Liver (tissue), 9 donors: ENCODE results near the gene GATA3. TPM values are rescaled to one million over a fixed set of nuclear protein-coding genes. Genes with fewer than 3 reads are reported as not detected.

Source experiments
- DNase-seq: peaks from one replicate; pipeline ENCODE4 v3.0.0-alpha.2; 2017; ENCODE audit warnings: low spot score
- H3K27ac ChIP-seq, 2 donors: one replicate each; pipeline ENCODE4 v1.7.0; 2013; ENCODE audit warnings: inconsistent platforms in 2 of 2, low read length in 2 of 2, control low read depth in 1 of 2, low read depth in 1 of 2, mild to moderate bottlenecking in 1 of 2
- H3K27me3 ChIP-seq, 4 donors: one replicate each; pipeline versions ENCODE4 v1.6.1 to v1.7.0; 2013; ENCODE audit warnings: low read length in 3 of 4, inconsistent platforms in 1 of 4, mild to moderate bottlenecking in 1 of 4, moderate library complexity in 1 of 4; ENCODE audit not compliant: control insufficient read depth in 4 of 4, insufficient read depth in 4 of 4
- H3K36me3 ChIP-seq, 4 donors: one replicate each; pipeline versions ENCODE4 v1.6.1 to v1.7.0; 2013; ENCODE audit warnings: low read length in 3 of 4, mild to moderate bottlenecking in 3 of 4, low read depth in 1 of 4, moderate library complexity in 1 of 4; ENCODE audit not compliant: control insufficient read depth in 4 of 4, insufficient read depth in 3 of 4
- H3K4me1 ChIP-seq, 4 donors: one replicate each; pipeline versions ENCODE4 v1.6.1 to v1.7.0; 2013; ENCODE audit warnings: low read length in 3 of 4, mild to moderate bottlenecking in 3 of 4, moderate library complexity in 1 of 4; ENCODE audit not compliant: control insufficient read depth in 4 of 4, insufficient read depth in 4 of 4
- H3K4me3 ChIP-seq, 3 donors: one replicate each; pipeline versions ENCODE4 v1.6.1 to v1.7.0; 2013; ENCODE audit warnings: low read length in 3 of 3, control low read depth in 1 of 3, low read depth in 1 of 3, mild to moderate bottlenecking in 1 of 3
- H3K9ac ChIP-seq, 2 donors: one replicate each; pipeline ENCODE4 v1.7.0; 2013; ENCODE audit warnings: low read length in 2 of 2, mild to moderate bottlenecking in 2 of 2, moderate library complexity in 2 of 2, control low read depth in 1 of 2, low read depth in 1 of 2
- H3K9me3 ChIP-seq, 4 donors: one replicate each; pipeline versions ENCODE4 v1.6.1 to v1.7.0; 2013; ENCODE audit warnings: low read length in 3 of 4; ENCODE audit not compliant: control insufficient read depth in 4 of 4
- ATF3 ChIP-seq: IDR thresholded peaks from 2 replicates; pipeline ENCODE4 v1.6.1; 2016; ENCODE audit warnings: antibody characterized with exemption
- CTCF ChIP-seq: fragments of 150-350 bp; IDR thresholded peaks from 2 replicates; pipeline ENCODE4 v1.5.1; 2017; ENCODE audit warnings: improper control_type of control experiment, low read depth, low read length; ENCODE audit not compliant: missing input control
- EGR1 ChIP-seq, 2 donors: IDR thresholded peaks; 2 replicates each; pipeline ENCODE4 v1.6.1; 2016 to 2018; ENCODE audit warnings: antibody characterized with exemption in 2 of 2, low read depth in 2 of 2
- FOXA1 ChIP-seq: IDR thresholded peaks from 2 replicates; pipeline ENCODE4 v1.6.1; 2016; ENCODE audit warnings: antibody characterized with exemption
- GABPA ChIP-seq, 2 donors: IDR thresholded peaks in 1 of 2; conservative IDR thresholded peaks in 1 of 2; 2 replicates each; pipeline ENCODE4 v1.6.1; 2016; ENCODE audit warnings: antibody characterized with exemption in 2 of 2, mild to moderate bottlenecking in 1 of 2, moderate library complexity in 1 of 2
- HNF4G ChIP-seq: IDR thresholded peaks from 2 replicates; pipeline ENCODE4 v1.6.1; 2016; ENCODE audit warnings: antibody characterized with exemption
- JUND ChIP-seq, 2 donors: IDR thresholded peaks; 2 replicates each; pipeline ENCODE4 v1.6.1; 2016; ENCODE audit warnings: antibody characterized with exemption in 2 of 2
- NR2F2 ChIP-seq: IDR thresholded peaks from 2 replicates; pipeline ENCODE4 v1.6.1; 2016; ENCODE audit warnings: antibody characterized with exemption
- REST ChIP-seq: IDR thresholded peaks from 2 replicates; pipeline ENCODE4 v1.6.1; 2016; ENCODE audit warnings: antibody characterized with exemption, mild to moderate bottlenecking
- RXRA ChIP-seq, 2 donors: IDR thresholded peaks; 2 replicates each; pipeline ENCODE4 v1.6.1; 2017 to 2018; ENCODE audit warnings: antibody characterized with exemption in 2 of 2, mild to moderate bottlenecking in 1 of 2
- TAF1 ChIP-seq: conservative IDR thresholded peaks from 2 replicates; pipeline ENCODE4 v1.6.1; 2016; ENCODE audit warnings: antibody characterized with exemption, mild to moderate bottlenecking
- YY1 ChIP-seq: IDR thresholded peaks from 2 replicates; pipeline ENCODE4 v1.6.1; 2016; ENCODE audit warnings: antibody characterized with exemption, mild to moderate bottlenecking
- ZBTB33 ChIP-seq: IDR thresholded peaks from 2 replicates; pipeline ENCODE4 v1.6.1; 2016; ENCODE audit warnings: antibody characterized with exemption
- WGBS: extraction: QIAGEN DNeasy Blood & Tissue Kit; methylation state at CpG from one replicate; pipeline ENCODE4 v1.1.7; 2013; 5-methylcytosine and 5-hydroxymethylcytosine counted together
- polyA plus RNA-seq, 2 donors: library from polyadenylated mRNA; stranded (reverse) in 1 of 2; unstranded in 1 of 2; fragments of 200-250 nt in 1 of 2; fragments of >200 nt in 1 of 2; fragmentation: Nextera tagmentation in 1 of 2; extraction: Ambion mirVana in 1 of 2; gene quantifications; one replicate each; pipeline versions ENCODE4 v1.2.1 to v1.2.3, GENCODE V29; 2013 to 2015
- total RNA-seq, 2 donors: library from RNA; depleted of rRNA; stranded (reverse); fragments of >200 nt; gene quantifications; one replicate each; pipeline ENCODE4 v1.2.3, GENCODE V29; 2014
- TF ChIP-seq, protein P1 (sequence below): IDR thresholded peaks from 2 replicates; pipeline ENCODE4 v1.6.1; 2016; ENCODE audit warnings: antibody characterized with exemption
- donor health status: healthy.
- donor health status: healthy.
- donor health status: healthy.
- donor health status: healthy.
- donor health status: healthy.

GATA3 gene
- total RNA-seq (under 1 TPM; 0.08 to 0.09 TPM), polyA plus RNA-seq (under 1 TPM; 0.32 to 0.51 TPM)

- no peak for DNase-seq
- 4% methylated on average over 65 of the region's 65 CpGs for WGBS
- H3K4me1 ChIP-seq = peaks cover 18 to 53% (median 28%) of the 10 kb centered on the region in 4 donors
- no peaks in the 10 kb centered on the region for H3K36me3 ChIP-seq
- H3K4me3 ChIP-seq = peak within 1 kb of the TSS; percentile 53 to 59 (median 58)
- H3K27me3 ChIP-seq = peaks cover 3 to 7% (median 5%) of the 10 kb centered on the region in 4 donors
- peak within 1 kb of the TSS; percentile 32 to 52 for H3K9ac ChIP-seq
- TF ChIP-seq GABPA (IDR thresholded peaks at IDR 0.05 in 1 of 2, conservative IDR thresholded peaks at IDR 0.05 in 1 of 2) = no peak
- TF ChIP-seq REST = no peak
- TF ChIP-seq EGR1 (IDR thresholded peaks at IDR 0.05; ENCODE audit: low read depth in 2 of 2) = no peak
- no peak for TF ChIP-seq ATF3
- no peak for TF ChIP-seq JUND (IDR thresholded peaks at IDR 0.05)
- H3K27ac ChIP-seq = peak within 1 kb of the TSS; percentile 15 to 64
- H3K9me3 ChIP-seq = no peaks in the 10 kb centered on the region
Measured at GRCh38 chr10:8054494-8055407, at the start of gene GATA3. Gene GATA3, plus strand, starts transcription at chr10:8054688. Its CDS starts 968 bp downstream, at chr10:8055656.

GRCh38 chr10:8006274-8006999 is 48.1 kb upstream of the GATA3 start:
- no peak overlapping the region for H3K27ac ChIP-seq
- DNase-seq = no peak
- TF ChIP-seq YY1 = no peak
- TF ChIP-seq RXRA (IDR thresholded peaks at IDR 0.05) = no peak
- no peak for TF ChIP-seq HNF4G
- no peak for TF ChIP-seq TAF1
- no peak for TF ChIP-seq JUND (IDR thresholded peaks at IDR 0.05)
- TF ChIP-seq CTCF = no peak
- TF ChIP-seq, protein P1, sequence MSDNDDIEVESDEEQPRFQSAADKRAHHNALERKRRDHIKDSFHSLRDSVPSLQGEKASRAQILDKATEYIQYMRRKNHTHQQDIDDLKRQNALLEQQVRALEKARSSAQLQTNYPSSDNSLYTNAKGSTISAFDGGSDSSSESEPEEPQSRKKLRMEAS = no peak
- TF ChIP-seq ZBTB33 = no peak
- TF ChIP-seq GABPA (IDR thresholded peaks at IDR 0.05 in 1 of 2, conservative IDR thresholded peaks at IDR 0.05 in 1 of 2) = no peak
- TF ChIP-seq NR2F2 = no peak
- TF ChIP-seq FOXA1 = no peak

More at GRCh38 chr10:8006274-8006999, 48.1 kb upstream of the GATA3 start:
- H3K9ac ChIP-seq = no peak overlapping the region
- peaks cover 0 to 2% (median 1%) of the 10 kb centered on the region in 4 donors for H3K9me3 ChIP-seq
- no peaks in the 10 kb centered on the region for H3K4me1 ChIP-seq
- no peaks in the 10 kb centered on the region for H3K27me3 ChIP-seq
- peaks cover 0 to 9% (median 4%) of the 10 kb centered on the region in 4 donors for H3K36me3 ChIP-seq
- H3K4me3 ChIP-seq = no peak overlapping the region
- WGBS = 96% methylated on average over 10 of the region's 10 CpGs
